K562 (cell line): ENCODE measurements around the gene WDR18. TPM values are rescaled to one million over a fixed set of nuclear protein-coding genes. Genes with fewer than 3 reads are reported as not detected.

Experiments used
- L3MBTL2 ChIP-seq: fragments of 450-650 bp; IDR thresholded peaks from 2 replicates; pipeline ENCODE4 v1.6.1; 2016; ENCODE audit warnings: mild to moderate bottlenecking, moderate library complexity
- MGA ChIP-seq: fragments of 450-650 bp; IDR thresholded peaks from 2 replicates; pipeline ENCODE4 v1.6.1; 2016; ENCODE audit warnings: mild to moderate bottlenecking, moderate library complexity
- PCBP1 ChIP-seq: fragments of 200-400 bp; formaldehyde crosslinking; IDR thresholded peaks from 2 replicates; pipeline ENCODE4 v1.6.1; 2018; ENCODE audit warnings: mild to moderate bottlenecking, low read depth, low read length; ENCODE audit not compliant: poor library complexity, severe bottlenecking
- polyA plus RNA-seq, 8 experiments: library from polyadenylated mRNA; depleted of rRNA in 4 of 8; stranded (reverse) in 5 of 8; unstranded in 3 of 8; fragments of >200 nt; fragmentation: Nextera tagmentation in 2 of 8; fragmentation: Illumina TruSeq in 1 of 8; extraction: Ambion mirVana in 2 of 8; extraction: Trizol in 1 of 8; gene quantifications; 2 replicates each; pipeline versions ENCODE4 v1.2.1 to v1.2.3, GENCODE V29; 2011 to 2014; ENCODE audit warnings: inconsistent platforms in 1 of 8, missing spikeins in 1 of 8
- total RNA-seq, 7 experiments: library from RNA; depleted of rRNA in 6 of 7; stranded (reverse); fragments of >200 nt in 6 of 7; fragmentation: Illumina TruSeq in 2 of 7; extraction: Trizol in 2 of 7; gene quantifications; 2 replicates each; pipeline versions ENCODE4 v1.2.1 to v1.2.3, GENCODE V29; 2011 to 2021; ENCODE audit warnings: low replicate concordance in 1 of 7

The WDR18 gene
- total and polyA plus RNA-seq, 9 of the 15 experiments (the other 6 are each of a cell fraction or from before 2014, with no cell fraction given) = 0.65 to 181 (median 30.1) TPM

- TF ChIP-seq L3MBTL2 = 0 out of 2 replicates have a peak, but pooled peaks have one; percentile 21
- peak; percentile 21 for TF ChIP-seq PCBP1
- peak; percentile 50 for TF ChIP-seq MGA
Measured at GRCh38 chr19:1004204-1004802, 20.2 kb downstream of the WDR18 start (continued).
